ENCODE data around the gene RNF157.

RNF157 gene

DNA sequence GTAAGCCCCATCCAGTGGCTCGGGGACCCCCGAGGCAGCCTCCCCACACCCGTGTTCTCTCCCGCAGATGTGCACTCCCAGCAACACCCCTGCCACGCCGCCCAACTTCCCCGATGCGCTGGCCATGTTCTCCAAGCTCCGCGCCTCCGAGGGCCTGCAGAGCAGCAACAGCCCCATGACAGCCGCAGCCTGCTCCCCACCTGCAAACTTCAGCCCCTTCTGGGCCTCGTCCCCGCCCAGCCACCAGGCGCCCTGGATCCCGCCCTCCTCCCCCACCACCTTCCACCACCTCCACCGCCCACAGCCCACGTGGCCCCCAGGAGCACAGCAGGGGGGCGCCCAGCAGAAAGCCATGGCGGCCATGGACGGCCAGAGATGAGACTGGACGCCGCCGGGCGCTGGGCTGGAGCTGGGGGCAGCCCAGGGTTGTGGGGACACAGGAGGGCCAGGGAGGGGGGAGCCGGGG, 29.9 kb upstream of the RNF157 start:
- DNase-seq: no peak

DNA sequence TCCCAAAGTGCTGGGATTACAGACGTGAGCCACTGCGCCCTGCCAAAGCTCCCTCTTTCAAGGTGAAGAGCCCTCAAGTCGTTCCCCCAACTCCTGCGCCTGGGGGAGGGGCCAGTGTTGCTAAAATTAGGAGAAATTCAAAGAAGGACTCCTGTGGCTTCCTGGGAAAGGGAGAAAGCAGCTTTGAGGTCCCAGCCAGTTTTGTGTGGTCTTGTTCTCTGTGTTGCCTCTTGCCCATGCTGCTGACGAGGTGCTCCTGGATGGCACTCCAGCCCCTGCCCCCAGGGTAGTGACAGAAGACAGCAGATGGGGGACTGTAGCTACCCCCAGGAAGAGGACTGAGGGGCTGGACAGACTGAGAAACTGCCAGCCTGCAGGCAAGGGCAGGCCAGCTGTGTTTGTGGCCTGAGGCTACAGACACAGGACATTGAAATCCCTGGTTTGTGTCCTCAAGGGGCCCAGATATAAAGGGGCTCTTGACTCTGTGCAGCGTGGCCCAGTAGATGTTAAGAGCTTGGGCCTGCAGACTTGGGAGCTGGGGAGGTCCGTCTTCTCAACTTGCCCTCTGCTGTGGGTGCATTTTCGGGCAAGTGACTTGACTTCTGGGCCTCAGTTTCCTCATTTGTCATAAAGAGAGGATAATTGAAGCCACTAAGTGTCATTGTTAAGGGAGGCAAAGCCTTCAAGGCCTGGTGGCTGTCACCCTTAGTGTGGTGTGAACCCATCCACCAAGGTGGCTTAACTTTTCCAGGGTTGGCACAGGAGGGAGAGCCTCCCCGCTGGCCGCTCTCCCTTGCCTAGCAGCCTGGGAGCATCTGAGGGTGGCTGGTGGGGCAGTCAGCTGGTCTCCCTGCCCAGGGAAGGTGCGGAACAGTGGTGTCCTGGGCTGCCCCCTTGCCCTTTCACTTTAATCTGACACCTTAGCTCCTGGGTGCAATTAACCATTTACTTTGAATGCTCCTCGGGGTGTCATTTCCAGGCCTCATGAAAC, 29.0 kb upstream of the RNF157 start:
- peak; percentile 35 for DNase-seq

DNA sequence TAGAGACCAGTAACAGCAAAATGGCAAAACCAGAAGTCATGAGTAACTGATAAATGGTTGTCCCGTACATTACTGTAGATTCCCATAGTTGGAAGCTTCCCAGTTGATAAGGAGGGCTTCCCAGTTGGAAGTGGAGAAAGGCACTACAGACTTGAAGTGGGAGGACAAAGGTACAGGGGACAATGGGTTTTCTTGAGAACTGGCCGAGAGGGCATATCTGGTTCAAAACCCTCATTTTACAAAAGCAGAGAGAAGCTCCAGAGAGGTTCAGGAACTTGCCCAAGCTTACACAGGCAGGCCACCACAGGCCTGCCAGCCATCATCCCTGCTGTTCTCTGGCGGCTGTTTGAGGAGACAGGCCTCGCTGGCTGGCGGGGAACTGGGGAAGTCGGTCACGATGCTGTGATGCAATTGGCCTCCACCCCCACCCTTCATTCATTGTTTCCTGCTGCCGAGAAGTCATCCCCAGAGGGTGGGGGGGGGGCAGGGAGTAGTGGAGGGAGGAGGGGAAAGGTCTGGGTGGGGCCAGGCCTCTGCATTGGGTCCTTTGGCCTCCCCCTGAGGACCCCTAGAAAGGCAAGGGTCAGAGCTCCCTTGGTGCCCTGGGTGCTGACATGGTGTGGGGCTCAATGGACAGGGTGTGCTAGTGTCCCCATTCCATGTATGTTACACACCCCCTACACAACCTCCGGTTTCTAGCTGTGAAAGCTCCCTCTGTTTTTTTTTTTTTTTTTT, 27.9 kb upstream of the RNF157 start:
- DNase-seq: peak; percentile 86

DNA sequence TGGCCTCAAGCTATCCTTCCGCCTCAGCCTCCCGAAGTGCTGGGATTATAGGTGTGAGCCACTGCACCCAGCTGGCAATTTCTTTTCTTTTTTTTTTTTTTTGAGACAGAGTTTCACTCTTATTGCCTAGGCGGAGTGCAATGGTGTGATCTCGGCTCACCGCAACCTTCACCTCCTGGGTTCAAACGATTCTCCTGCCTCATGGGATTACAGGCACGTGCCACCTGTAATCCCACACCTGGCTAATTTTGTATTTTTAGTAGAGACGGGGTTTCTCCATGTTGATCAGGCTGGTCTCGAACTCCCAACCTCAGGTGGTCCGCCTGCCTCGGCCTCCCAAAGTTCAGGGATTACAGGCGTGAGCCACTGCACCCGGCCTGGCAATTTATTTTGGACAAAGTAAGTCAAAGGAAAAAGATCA, 27.3 kb upstream of the RNF157 start:
- peak; percentile 55 for DNase-seq

DNA sequence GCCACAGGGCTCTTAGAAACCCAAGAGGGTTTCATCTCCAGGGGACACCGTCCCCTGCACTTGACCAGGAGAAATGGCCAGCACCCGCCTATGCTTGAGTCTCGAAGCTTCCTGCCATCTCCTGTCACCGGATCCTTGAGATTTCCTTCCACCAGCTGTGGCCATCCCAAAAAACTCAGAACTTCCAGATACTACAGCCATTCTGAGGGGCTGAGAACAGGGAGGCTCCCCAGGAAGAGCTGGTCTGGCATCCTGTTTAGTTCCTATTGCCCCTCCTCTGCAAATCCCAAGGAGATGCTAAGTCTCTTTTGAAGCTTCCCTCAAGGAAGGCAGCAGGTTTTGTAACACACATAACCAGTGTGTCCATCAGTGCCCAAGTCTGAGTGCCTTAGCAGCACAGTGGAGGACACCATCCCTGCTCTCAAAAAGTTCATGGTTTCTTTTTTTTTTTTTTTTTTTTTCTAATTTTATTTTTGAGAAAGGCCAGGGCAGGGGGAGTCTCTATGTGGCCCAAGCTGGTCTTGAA, 26.8 kb upstream of the RNF157 start:
- DNase-seq: no peak

DNA sequence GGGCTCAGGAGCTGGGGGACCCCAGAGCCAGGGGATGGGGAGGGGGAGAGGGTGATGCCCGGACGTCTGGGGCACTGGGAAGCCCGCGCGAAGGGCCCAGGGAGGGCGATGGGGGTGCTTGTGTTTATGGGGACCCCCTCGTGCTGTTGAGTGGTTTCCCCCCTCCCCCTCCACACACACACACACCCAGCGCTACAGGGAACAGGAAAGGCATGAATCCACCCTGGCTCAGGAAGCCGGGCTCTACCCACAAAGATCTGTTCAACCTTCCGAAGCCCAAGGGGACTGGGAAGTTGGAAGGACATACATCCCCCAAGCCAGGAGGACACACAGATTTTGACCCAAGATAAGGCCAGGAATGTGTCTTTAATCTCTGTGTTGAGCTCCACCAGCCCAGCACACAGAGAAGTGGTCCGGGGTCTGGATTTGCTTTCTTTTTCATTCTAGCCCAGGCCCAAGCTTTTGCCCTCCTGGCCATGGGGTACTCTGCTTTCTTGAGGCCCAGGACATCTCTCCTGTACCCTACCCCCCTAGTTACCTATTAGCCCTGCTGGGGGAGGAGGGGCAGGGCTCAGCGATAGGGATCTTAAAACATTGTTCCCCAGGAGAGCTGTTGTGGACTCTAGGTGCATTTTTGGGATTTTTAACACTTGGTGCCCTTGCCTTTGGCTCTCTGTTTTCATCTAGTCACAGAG, 26.1 kb upstream of the RNF157 start:
- DNase-seq: peak; percentile 33

DNA sequence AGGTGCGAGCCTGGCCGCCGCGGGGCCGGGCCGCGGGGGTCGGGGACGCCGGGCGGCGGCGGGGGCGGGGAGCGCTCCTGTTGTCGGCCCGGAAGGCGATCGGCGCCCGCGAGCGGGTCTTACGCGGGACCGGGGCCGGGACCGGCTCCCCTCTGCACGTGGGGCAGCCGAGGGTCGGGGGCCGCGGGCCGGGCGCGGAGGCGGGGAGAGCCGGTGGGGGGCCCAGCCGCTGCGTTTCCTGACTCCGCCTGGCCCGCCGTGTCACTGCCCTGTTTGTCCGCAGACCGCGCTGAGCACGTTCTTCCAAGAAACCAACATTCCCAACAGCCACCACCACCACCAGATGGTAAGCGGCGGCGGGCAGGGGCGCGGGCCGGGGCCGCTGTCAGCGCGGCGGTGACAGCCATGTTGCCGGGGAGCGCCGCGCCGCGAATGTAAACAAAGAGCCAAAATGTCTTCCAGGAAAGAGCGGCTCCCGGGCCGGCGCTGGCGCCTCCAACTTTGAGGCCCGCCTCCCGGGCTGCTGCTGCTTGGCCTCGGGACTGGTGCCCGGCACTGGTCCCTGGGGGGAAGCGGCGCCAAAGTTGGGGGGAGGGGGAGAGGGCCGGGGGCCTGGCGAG, 25.4 kb upstream of the RNF157 start:
- DNase-seq: peak; percentile 54

DNA sequence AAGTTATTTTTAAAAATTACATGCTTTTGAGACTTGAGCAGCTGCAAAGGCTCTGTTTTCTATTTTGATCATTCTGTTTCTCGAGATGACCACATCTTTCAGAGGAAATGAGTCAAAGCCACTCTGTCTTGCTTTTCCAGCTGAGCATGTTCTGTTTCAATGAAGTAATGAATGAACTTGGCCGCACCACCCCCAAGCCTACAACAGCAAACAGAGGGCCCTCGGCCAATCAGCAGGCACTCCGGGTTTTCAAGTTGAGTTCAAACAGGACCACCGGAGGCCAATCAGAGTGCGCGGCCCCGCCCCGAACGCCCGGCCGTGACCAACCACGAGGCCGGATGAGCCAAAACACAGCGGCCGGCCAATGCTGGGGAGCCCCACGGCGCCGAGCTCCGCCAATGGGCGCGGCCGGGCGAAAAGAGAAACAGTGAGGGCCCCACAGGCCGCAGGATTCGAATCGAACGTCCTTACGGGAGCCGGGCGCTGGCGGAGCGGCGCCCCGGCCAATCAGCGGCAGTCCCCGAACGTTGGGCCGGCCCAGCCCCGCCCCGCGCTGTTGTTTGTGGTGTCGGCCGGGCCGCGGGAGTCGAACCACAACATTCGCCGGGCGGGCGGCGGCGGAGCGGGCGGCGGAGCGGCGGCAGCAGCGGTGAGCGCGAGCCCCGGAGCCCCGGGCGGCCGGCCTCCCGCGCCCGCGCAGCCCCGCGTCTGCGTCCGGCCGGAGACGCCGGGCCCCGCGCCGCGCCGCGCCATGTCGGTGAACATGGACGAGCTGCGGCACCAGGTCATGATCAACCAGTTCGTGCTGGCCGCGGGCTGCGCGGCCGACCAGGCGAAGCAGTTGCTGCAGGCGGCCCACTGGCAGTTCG, 24.7 kb upstream of the RNF157 start, which contains the start of gene UBALD2:
Gene UBALD2 (plus strand): TSS at position 594 of the 869 bp plus-strand sequence. CDS start 158 bp downstream, at position 752.
- peak; percentile 100 for DNase-seq

DNA sequence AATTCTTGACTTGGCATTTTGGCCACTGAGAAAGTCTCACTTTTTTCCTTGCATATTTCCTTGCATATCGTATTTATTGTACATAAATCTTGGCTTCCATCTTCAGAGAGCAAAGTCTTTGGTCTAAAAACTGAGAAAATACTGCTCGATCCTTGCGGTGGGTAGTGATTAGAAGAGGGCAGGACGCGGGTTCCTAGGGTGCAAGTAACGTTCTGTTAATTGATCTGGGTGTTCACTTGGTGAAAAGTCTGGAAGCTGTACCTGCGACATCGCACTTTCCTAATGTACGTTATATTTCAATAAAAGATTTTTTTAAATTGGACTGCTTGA, 24.1 kb upstream of the RNF157 start:
- DNase-seq: no peak

DNA sequence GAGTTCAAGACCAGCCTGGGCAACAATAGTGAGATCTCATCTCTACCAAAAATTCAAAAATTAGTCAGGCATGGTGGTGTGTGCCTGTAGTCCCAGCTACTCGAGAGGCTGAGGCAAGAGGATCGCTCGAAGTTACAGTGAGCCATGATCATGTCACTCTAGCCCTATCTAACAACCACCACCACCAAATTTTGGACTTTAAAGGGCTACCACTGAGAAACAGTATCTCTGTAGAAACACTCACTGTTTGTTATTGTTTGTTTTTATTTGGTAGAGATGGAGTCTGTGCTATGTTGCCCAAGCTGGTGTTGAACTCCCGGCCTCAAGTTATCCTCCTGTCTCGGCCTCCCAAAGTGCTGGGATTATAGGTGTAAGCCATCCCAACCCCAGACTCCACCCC, 23.6 kb upstream of the RNF157 start:
- no peak for DNase-seq

DNA sequence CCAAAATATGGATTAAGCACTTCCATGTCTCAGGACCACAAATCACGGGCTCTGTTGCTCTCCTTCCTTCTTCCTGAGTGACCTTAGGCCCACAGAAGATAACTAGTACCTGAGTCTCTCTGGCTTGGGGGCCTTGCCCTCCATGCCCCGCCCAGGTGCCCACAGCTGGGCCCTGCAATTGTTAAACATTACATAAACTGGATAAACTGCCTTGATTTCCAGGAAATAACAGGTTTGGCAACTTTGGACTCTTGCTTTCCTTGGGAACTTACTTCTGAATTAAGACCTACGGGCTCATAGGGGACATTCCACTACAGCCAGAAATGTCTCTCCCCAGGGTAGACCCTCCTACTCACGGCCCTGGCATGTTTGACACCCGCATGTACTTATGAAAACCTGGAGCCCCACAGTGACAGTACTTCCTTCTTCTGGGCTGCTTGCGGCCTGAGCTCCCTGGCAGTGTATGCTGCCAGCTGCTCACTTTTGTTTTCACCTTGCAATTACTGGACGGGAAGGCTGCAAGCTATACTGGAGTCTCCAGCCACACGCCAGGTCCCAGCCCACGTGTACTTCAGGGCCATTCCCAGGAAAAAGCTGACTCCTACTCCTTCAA, 22.5 kb upstream of the RNF157 start:
- DNase-seq: peak; percentile 53

DNA sequence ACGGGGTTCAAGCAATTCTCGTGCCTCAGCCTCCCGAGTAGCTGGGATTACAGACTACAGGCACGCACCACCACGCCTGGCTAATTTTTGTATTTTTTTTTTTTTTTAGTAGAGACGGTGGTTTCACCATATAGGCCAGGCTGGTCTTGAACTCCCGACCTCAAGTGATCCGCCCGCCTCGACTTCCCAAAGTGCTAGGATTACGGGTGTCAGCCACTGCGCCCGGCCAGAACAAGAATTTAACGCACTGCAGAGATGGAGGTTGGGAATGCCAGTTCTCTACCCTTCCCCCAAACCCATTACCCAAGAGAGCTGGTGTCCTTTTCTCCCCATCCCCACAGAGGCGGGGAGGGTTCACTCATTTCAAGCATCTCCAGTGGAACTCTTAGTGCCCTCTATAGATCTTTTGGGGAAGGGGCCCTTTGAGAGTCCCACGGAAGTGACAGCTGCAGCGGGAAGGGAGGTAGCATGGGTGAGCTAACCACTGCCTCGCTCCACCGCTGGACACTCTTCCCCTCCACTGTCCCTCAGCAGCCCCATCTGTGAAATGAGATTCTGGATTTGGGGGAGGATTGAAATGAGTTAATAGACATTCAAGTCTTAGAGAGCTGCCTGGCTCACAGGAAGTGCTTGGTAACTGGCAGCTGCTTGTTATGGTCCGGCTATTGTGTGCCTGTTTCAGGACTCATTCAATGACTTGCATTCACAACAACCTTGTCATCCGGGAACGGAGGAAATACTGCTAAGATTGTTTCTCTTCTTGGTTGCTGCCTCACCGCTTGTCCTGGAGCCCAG, 21.3 kb upstream of the RNF157 start:
- DNase-seq: peak; percentile 65

DNA sequence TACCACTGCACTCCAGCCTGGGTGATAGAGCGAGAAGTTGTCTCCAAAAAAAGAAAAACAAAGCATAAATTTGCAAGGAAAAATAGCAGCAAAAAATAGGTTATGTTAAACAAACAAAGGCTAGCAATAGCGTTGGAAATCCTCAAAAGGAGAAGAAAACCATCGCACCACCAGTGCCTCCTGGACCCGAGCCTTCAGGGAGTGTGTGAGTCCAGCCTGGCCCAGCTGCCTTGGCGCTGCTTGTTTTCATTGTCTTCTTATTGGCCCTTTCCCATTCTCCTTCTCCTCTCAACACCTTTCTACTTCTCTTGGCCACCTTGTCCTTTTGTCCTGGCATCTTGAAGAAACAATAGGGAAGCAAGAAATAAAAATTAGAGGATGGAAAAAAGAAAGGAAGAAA, 20.4 kb upstream of the RNF157 start:
- no peak for DNase-seq

DNA sequence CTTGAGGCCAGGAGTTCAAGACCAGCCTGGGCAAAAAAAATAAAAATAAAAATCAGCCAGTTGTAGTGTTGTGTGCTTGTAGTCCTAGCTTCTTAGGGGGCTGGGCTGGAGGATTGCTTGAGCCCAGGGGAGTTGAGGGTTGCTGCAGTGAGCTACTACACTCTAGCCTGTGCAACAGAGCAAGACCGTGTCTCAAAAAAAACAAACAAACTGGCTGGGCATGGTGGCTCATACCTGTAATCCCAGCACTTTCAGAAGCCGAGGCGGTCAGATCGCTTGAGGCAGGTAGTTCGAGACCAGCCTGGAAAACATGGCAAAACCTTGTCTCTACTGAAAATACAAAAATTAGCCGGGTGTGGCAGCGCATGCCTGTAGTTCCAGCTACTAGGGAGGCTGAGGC, 19.9 kb upstream of the RNF157 start:
- DNase-seq: no peak

DNA sequence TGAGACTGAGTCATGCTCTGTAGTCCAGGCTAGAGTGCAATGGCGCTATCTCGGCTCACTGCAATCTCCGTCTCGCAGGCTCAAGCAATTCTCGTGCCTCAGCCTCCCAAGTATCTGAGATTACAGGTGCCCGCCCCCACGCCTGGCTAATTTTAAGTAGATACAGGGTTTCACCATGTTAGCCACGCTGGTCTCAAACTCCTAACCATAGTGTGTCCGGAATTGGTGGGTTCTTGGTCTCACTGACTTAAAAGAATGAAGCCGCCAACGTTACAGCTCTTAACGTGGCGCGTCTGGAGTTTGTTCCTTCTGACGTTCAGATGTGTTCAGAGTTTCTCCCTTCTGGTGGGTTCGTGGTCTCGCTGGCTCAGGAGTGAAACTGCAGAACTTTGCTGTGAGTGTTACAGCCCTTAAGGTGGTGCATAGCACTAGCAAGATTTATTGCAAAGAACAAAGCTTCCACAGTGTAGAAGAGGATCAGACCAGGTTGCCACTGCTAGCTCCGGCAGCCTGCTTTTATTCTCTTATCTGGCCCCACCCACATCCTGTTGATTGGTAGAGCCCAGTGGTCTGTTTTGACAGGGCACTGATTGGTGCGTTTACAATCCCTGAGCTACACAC, 16.2 kb upstream of the RNF157 start:
- DNase-seq: peak; percentile 70

DNA sequence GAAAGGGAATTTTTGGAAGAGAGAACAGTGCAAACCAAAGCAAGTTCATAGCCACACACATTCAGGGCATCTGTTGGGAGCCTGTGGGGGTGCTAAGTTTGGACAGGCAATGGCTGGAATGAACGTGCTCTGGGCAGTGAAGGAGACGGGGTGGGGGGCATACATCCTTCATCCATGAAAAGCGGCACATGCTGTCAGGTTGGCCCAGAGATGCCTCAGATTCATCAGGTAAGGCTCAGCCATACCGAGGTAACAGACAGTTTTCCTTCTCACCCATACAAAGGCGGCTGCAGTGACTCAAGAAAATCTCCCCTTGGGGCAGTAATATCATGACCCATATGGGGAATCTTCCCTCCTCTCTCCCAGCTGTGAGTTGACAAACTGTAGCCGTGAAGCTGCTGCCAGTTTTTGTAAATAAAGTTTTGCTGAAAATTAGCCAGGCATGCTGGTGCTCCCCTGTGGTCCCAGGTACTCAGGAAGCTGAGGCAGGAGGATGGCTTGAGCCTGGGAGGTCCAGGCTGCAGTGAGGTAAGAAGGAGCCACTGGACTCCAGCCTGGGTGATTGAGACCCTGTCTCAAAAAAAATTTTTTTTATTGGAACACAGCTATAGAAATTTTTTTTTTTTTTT, 15.6 kb upstream of the RNF157 start:
- no peak for DNase-seq

DNA sequence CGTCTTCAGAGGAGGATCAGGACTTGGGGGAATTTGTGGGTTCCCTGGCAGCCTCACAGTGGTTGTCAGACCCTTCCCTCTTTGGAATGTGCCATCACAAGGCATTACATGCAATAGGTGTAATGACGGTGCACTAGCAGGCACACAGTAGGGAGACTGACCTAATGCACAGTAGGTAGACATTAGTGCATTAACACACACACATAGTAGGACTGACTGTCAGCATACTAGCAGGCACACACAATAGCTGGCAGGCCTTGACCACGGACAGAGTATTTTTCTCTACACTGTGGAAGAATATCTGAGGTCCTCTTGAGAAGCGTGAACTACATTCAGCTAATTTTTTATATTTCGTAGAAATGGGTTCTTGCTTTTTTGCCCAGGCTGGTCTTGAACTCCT, 14.0 kb upstream of the RNF157 start:
- DNase-seq: no peak

DNA sequence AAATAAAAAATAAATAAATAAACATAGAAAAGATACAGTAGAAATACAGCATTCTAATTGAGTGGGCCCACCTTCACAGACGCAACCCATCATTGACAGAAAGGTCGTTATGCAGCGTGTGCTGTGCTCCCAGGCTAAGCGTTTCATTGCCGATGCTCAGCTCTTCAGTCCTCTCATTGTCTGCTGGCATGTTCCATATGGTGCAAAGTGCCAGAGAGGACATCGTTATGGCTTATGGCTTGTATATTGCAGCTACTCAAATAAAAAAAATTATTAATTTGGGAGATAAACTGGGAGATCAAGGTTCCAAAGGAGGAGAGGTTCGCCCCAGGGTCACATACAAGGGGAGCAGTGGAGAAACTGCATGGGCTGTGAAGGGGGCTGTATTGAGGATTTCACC, 13.5 kb upstream of the RNF157 start:
- no peak for DNase-seq
